ENCODE results near the gene SCFD2.

- TF ChIP-seq EZH2 (IDR thresholded peaks at IDR 0.05; ENCODE audit: low read depth) (no peak), CTCF (conservative IDR thresholded peaks at IDR 0.05) (no peak)
These were observed 339.6 kb downstream of the SCFD2 start for GRCh38 chr4:53026233-53026632.

Measured in PC-9 (cell line).